Stimulated activated CD4-positive, alpha-beta T cell treated with anti-CD3 and anti-CD28 coated beads, TNF-alpha, amount 100 ng/mL, for 24 hours (primary cell): ENCODE measurements around the gene PCDHA11.

ENCODE experiments used
- DNase-seq, 3 experiments: peaks; one replicate each; pipeline ENCODE4 v3.0.0-alpha.2; 2020; ENCODE audit warnings: low read depth in 3 of 3

Gene PCDHA11

GRCh38 chr5:140916325-140916724 lies 47.6 kb downstream of the PCDHA11 start:
- no peak for DNase-seq
